ENCODE results near the gene ARL11.

- TF ChIP-seq CTCF (IDR thresholded peaks at IDR 0.05): no peak
- no peak for TF ChIP-seq POLR2A (IDR thresholded peaks at IDR 0.05)
Observed at GRCh38 chr13:49610176-49610575, 18.1 kb upstream of the ARL11 start.
